ENCODE measurements around the gene LAX1. TPM values are rescaled to one million over a fixed set of nuclear protein-coding genes. Genes with fewer than 3 reads are reported as not detected.
A peak's percentile ranks its signal among the peaks of the same experiment; 100 is the strongest.

The LAX1 gene
- total RNA-seq, 1 experiment from 2014 or later, result not detected

- Mint-ChIP-seq H3K27me3 (ENCODE audit: insufficient read depth, unreplicated experiment) (no peaks in the 10 kb centered on the region), H3K4me1 (ENCODE audit: insufficient read depth, unreplicated experiment) (peaks cover 32% of the 10 kb centered on the region), H3K27ac (ENCODE audit: low read depth, unreplicated experiment) (peak overlapping the region; percentile 88), H3K9me3 (ENCODE audit: unreplicated experiment) (no peaks in the 10 kb centered on the region), H3K4me3 (ENCODE audit: unreplicated experiment) (peak overlapping the region; percentile 63), H3K36me3 (ENCODE audit: insufficient read depth, unreplicated experiment) (peaks cover 7% of the 10 kb centered on the region)
- no TSS peak for BruUV-seq (replicated peaks)
- intact Hi-C loops (cut with micrococcal nuclease), result loop anchor here (1.0 to 2.0 kb wide), 2 partner anchors 19 to 27 kb away; no protein-coding TSS in a partner anchor
- peak; percentile 99 for DNase-seq (ENCODE audit: unreplicated experiment)
- TF ChIP-seq CTCF (IDR thresholded peaks at IDR 0.05; ENCODE audit: unreplicated experiment), result no peak
- POLR2A ChIA-PET, result interaction anchor here (0.5 to 4.2 kb wide), 28 partner anchors 9 to 526 kb away, joined by 3 to 32 read pairs (median 4); partner anchors contain the start of genes ATP2B4, BTG2, SOX13 and ZBED6
- CTCF ChIA-PET, result interaction anchor here (0.6 to 1.5 kb wide), 10 partner anchors 14 to 736 kb away, joined by 3 to 4 read pairs (median 3); no protein-coding TSS in a partner anchor
Measured at GRCh38 chr1:203769505-203770343, 4.7 kb downstream of the LAX1 start.

GRCh38 chr1:203771901-203772301 lies 6.9 kb downstream of the LAX1 start:
- TF ChIP-seq CTCF (IDR thresholded peaks at IDR 0.05; ENCODE audit: unreplicated experiment), result no peak
- Mint-ChIP-seq H3K27me3 (ENCODE audit: insufficient read depth, unreplicated experiment) (no peaks in the 10 kb centered on the region), H3K36me3 (ENCODE audit: insufficient read depth, unreplicated experiment) (peaks cover 7% of the 10 kb centered on the region), H3K4me3 (ENCODE audit: unreplicated experiment) (no peak overlapping the region), H3K4me1 (ENCODE audit: insufficient read depth, unreplicated experiment) (peaks cover 27% of the 10 kb centered on the region), H3K27ac (ENCODE audit: low read depth, unreplicated experiment) (no peak overlapping the region), H3K9me3 (ENCODE audit: unreplicated experiment) (no peaks in the 10 kb centered on the region)
- DNase-seq (ENCODE audit: unreplicated experiment), result no peak
- ChIA-PET CTCF (interaction anchor here (0.5 to 1.9 kb wide), 6 partner anchors 19 to 301 kb away, joined by 3 to 10 read pairs (median 4); no protein-coding TSS in a partner anchor), POLR2A (interaction anchor here (0.8 to 4.2 kb wide), 3 partner anchors 20 to 256 kb away, joined by 3 to 32 read pairs (median 19); partner anchors contain the start of genes ZBED6 and ZC3H11A)
- intact Hi-C loops (cut with micrococcal nuclease), result no loop called here
- BruUV-seq (replicated peaks), result no TSS peak

GRCh38 chr1:203772836-203773235 lies 7.9 kb downstream of the LAX1 start:
- Mint-ChIP-seq H3K27me3 (ENCODE audit: insufficient read depth, unreplicated experiment) (no peaks in the 10 kb centered on the region), H3K36me3 (ENCODE audit: insufficient read depth, unreplicated experiment) (peaks cover 7% of the 10 kb centered on the region), H3K27ac (ENCODE audit: low read depth, unreplicated experiment) (no peak overlapping the region), H3K9me3 (ENCODE audit: unreplicated experiment) (no peaks in the 10 kb centered on the region), H3K4me3 (ENCODE audit: unreplicated experiment) (no peak overlapping the region), H3K4me1 (ENCODE audit: insufficient read depth, unreplicated experiment) (peaks cover 27% of the 10 kb centered on the region)
- intact Hi-C loops (cut with micrococcal nuclease), result no loop called here
- BruUV-seq (replicated peaks), result no TSS peak
- no peak for DNase-seq (ENCODE audit: unreplicated experiment)
- ChIA-PET CTCF (interaction anchor here (0.6 to 1.9 kb wide), 5 partner anchors 18 to 269 kb away, joined by 3 to 10 read pairs (median 3); no protein-coding TSS in a partner anchor), POLR2A (interaction anchor here (0.6 to 1.1 kb wide), 2 partner anchors 11 to 1438 kb away, joined by 3 to 4 read pairs; no protein-coding TSS in a partner anchor)
- no peak for TF ChIP-seq CTCF (IDR thresholded peaks at IDR 0.05; ENCODE audit: unreplicated experiment)

- Mint-ChIP-seq H3K4me1 (ENCODE audit: insufficient read depth, unreplicated experiment) (no peaks in the 10 kb centered on the region), H3K36me3 (ENCODE audit: insufficient read depth, unreplicated experiment) (no peaks in the 10 kb centered on the region), H3K27ac (ENCODE audit: low read depth, unreplicated experiment) (no peak overlapping the region), H3K9me3 (ENCODE audit: unreplicated experiment) (no peaks in the 10 kb centered on the region), H3K4me3 (ENCODE audit: unreplicated experiment) (no peak overlapping the region), H3K27me3 (ENCODE audit: insufficient read depth, unreplicated experiment) (no peaks in the 10 kb centered on the region)
- intact Hi-C loops (cut with micrococcal nuclease), result loop anchor here (1.0 kb wide), 1 partner anchor 272 kb away; no protein-coding TSS in a partner anchor
- ChIA-PET CTCF (interaction anchor here (0.5 to 3.1 kb wide), 29 partner anchors 9 to 1452 kb away, joined by 3 to 21 read pairs (median 4); partner anchors contain the start of genes ATP2B4 and LAX1), POLR2A (interaction anchor here (0.7 to 1.7 kb wide), 5 partner anchors 15 to 75 kb away, joined by 3 to 8 read pairs (median 3); no protein-coding TSS in a partner anchor)
- peak; percentile 42 for DNase-seq (ENCODE audit: unreplicated experiment)
- peak; percentile 26 for TF ChIP-seq CTCF (IDR thresholded peaks at IDR 0.05; ENCODE audit: unreplicated experiment)
- BruUV-seq (replicated peaks), result no TSS peak
Measured at GRCh38 chr1:203776636-203777035, 11.7 kb downstream of the LAX1 start.

All from MCF 10A (cell line).